ENCODE measurements around the gene MRPL49. TPM values are rescaled to one million over a fixed set of nuclear protein-coding genes. Genes with fewer than 3 reads are reported as not detected.
"Not testable (repeated sequence)": the region's sequence is repeated elsewhere in the genome, so short reads cannot be mapped to it uniquely, and the experiment has no call there.

Gene MRPL49
- total RNA-seq, 4 donors from 2014 or later = 70.9 to 112 (median 91.6) TPM

DNA sequence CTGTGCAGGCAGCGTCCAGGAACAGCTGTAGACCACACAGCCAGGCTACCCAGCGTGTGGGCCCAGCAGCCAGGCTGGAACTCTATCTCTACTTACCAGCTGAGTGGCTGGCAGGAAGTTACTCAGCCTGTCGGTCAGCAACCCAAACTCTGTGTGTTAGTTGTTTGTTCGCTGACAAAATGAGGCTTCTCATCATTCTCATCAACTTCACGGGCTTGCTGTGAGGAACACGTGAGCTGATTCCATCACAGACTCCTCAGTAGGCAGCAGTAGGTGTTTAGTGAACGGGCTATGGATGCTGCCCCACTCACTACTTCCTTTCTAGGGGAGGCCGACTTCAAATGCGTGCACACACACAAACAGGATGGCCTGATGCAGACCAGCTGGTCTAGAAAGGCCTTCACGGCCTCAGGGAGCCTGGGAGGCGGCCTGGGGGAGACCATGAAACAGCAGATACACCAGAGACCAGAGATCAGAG, 47.1 kb downstream of the MRPL49 start:
- no peak for DNase-seq
- Histone ChIP-seq H3K4me3 (replicated peaks in 1 of 3) (no peak overlapping the region), H3K9me3 (no peaks in the 10 kb centered on the region), H3K36me3 (no peaks in the 10 kb centered on the region), H3K4me1 (no peaks in the 10 kb centered on the region), H3K27me3 (no peaks in the 10 kb centered on the region), H3K27ac (no peak overlapping the region)
- TF ChIP-seq, protein P1, sequence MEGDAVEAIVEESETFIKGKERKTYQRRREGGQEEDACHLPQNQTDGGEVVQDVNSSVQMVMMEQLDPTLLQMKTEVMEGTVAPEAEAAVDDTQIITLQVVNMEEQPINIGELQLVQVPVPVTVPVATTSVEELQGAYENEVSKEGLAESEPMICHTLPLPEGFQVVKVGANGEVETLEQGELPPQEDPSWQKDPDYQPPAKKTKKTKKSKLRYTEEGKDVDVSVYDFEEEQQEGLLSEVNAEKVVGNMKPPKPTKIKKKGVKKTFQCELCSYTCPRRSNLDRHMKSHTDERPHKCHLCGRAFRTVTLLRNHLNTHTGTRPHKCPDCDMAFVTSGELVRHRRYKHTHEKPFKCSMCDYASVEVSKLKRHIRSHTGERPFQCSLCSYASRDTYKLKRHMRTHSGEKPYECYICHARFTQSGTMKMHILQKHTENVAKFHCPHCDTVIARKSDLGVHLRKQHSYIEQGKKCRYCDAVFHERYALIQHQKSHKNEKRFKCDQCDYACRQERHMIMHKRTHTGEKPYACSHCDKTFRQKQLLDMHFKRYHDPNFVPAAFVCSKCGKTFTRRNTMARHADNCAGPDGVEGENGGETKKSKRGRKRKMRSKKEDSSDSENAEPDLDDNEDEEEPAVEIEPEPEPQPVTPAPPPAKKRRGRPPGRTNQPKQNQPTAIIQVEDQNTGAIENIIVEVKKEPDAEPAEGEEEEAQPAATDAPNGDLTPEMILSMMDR (IDR thresholded peaks at IDR 0.05) = no peak
- TF ChIP-seq POLR2A (IDR thresholded peaks at IDR 0.05) = no peak
- WGBS, 2 donors = 80 to 81% methylated on average over 11 of the region's 11 CpGs
- intact Hi-C loops (cut with DNase I) = no loop called here

DNA sequence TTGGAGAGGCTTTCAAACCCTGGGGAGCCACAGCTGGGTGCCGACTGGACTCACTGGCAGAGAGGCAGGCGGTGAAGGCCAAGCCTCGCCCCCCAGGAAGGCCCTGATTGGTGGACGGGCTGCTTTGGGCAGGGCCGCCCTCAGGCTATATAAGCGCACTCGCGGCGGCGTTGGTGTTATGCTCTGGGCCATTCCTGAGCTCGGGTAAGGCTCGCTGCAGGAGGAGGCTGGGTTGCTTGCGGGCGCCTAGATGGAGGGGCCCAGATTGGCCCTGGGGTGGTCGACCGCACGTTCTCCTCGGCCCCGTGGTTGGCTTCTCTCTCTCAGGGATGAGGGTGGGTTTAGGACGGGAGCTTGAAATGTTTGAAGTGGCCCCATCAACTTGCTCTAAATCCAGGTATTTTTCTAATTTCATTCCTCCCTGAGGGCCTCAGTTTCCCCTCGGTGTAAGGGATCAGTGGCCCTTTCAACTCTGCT, 48.0 kb downstream of the MRPL49 start, which contains the start of gene SPDYC:
Gene SPDYC (plus strand): TSS at position 176 of the 477 bp plus-strand sequence. CDS start 1,125 bp downstream, outside the sequence.
- H3K36me3 ChIP-seq = no peaks in the 10 kb centered on the region
- DNase-seq = no peak
- intact Hi-C loops (cut with DNase I) = no loop called here
- H3K27me3 ChIP-seq = no peaks in the 10 kb centered on the region
- TF ChIP-seq, protein P1 (IDR thresholded peaks at IDR 0.05) = no peak
- no peak for TF ChIP-seq POLR2A (IDR thresholded peaks at IDR 0.05)
- no peaks in the 10 kb centered on the region for H3K9me3 ChIP-seq
- H3K27ac ChIP-seq = no peak within 1 kb of the TSS
- H3K4me3 ChIP-seq (replicated peaks in 1 of 3) = no peak within 1 kb of the TSS
- no peaks in the 10 kb centered on the region for H3K4me1 ChIP-seq
- WGBS, 2 donors = 84 to 90% methylated on average over 6 to 16 of the region's 21 CpGs

DNA sequence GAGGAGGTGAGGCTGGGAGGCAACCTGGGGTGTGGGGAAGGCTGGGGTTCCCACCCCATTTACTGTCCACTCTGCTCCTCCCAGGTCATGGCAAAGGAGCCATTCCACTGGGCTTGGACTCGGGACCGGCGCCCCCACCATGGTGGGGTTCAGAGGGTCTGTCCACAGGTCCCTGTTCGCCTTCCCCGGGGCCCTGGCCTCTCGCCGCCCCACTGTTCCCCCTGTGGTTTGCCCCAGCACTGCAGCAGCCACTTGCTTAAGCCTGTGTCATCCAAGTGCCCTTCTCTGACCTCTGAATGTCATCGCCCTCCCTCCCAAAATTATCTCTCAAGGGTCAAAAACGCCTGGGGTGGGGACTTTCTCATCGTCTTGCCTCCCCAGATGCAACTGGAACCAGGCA, 50.5 kb downstream of the MRPL49 start:
- Histone ChIP-seq H3K36me3 (no peaks in the 10 kb centered on the region), H3K9me3 (no peaks in the 10 kb centered on the region), H3K4me1 (no peaks in the 10 kb centered on the region), H3K4me3 (replicated peaks in 1 of 3) (no peak overlapping the region), H3K27ac (no peak overlapping the region), H3K27me3 (no peaks in the 10 kb centered on the region)
- no peak for DNase-seq
- 67 to 75% methylated on average over 3 to 10 of the region's 10 CpGs for WGBS, 2 donors
- TF ChIP-seq POLR2A (IDR thresholded peaks at IDR 0.05) = no peak
- TF ChIP-seq, protein P1 (IDR thresholded peaks at IDR 0.05) = no peak
- intact Hi-C loops (cut with DNase I) = no loop called here

DNA sequence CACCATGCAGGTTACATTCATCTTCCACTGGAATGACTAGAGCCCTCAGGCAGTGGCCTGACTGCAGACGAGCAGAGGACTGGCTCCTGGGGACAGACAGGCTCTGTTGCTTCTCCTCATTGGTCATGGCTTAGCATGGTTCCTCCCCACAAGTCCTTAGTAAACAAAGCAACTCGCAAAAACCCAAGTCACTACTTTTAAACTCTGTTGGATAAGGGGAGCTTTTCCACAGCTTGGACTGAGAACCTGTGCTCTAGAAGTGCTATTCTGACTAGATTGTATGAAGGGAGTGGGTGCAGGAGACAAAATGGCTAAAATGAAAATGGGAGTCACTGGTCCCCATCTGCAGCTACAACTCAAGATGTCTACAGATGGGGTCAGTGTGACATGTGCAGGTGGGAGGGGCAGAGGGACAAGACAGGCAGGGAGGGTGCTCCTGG, 52.5 kb downstream of the MRPL49 start:
- 59 to 63% methylated on average over 2 of the region's 2 CpGs for WGBS, 2 donors
- H3K27me3 ChIP-seq; DNase-seq; H3K27ac ChIP-seq; H3K9me3 ChIP-seq; H3K4me1 ChIP-seq; intact Hi-C loops (cut with DNase I); H3K4me3 ChIP-seq (replicated peaks in 1 of 3); H3K36me3 ChIP-seq: not testable (repeated sequence)

Small RNAs within 50 kb of the gene (microRNA-seq; reads per million reads assigned to microRNA genes)
- gene MIR6751 = 1.1 reads per million

Small RNAs within 50 kb of the gene (small RNA-seq; reads per million reads assigned to genes)
- gene HIGD1AP10 (not detected), gene PDCL2P2 (not detected), gene RNU2-23P (not detected)

Other genes starting within 250 kb of the MRPL49 start
- 10 to 100 TPM; 53.5 to 90.7 (median 67.4) TPM for gene EHD1, start 243.7 kb upstream of the MRPL49 start, total RNA-seq
- 10 to 100 TPM; 19.5 to 43.1 (median 36.7) TPM for gene ATG2A, start 205.1 kb upstream of the MRPL49 start, total RNA-seq
- gene PPP2R5B, start 197.6 kb upstream of the MRPL49 start, total RNA-seq = 10 to 100 TPM; 14.8 to 30.1 (median 21.7) TPM
- under 1 TPM in 1 of 4 donors, not detected in 3; 0.94 TPM for gene GPHA2, start 186.4 kb upstream of the MRPL49 start, total RNA-seq
- gene MAJIN, start 150.2 kb upstream of the MRPL49 start, total RNA-seq = under 1 TPM in 1 of 4 donors, not detected in 3; 0.27 TPM
- gene BATF2, start 125.3 kb upstream of the MRPL49 start, total RNA-seq = 1 to 10 TPM; 1.2 to 9.1 (median 2.3) TPM
- 100 to 1,000 TPM in 3 of 4 donors, 10 to 100 TPM in 1; 76.6 to 166 (median 119) TPM for gene ARL2, start 108.2 kb upstream of the MRPL49 start, total RNA-seq
- gene SNX15, start 94.9 kb upstream of the MRPL49 start, total RNA-seq = 10 to 100 TPM; 11.6 to 36.4 (median 19.2) TPM
- gene SAC3D1, start 81.1 kb upstream of the MRPL49 start, total RNA-seq = 10 to 100 TPM in 1 of 4 donors, 1 to 10 TPM in 3; 2.1 to 13.1 (median 6.0) TPM
- 10 to 100 TPM in 1 of 4 donors, 1 to 10 TPM in 3; 5.6 to 21.5 (median 6.8) TPM for gene NAALADL1, start 63.8 kb upstream of the MRPL49 start, total RNA-seq
- gene CDCA5, start 38.3 kb upstream of the MRPL49 start, total RNA-seq = 1 to 10 TPM in 1 of 4 donors, under 1 TPM in 2, not detected in 1; 0.71 to 1.8 (median 0.81) TPM
- gene ZFPL1, start 38.1 kb upstream of the MRPL49 start, total RNA-seq = 10 to 100 TPM; 28.3 to 74.4 (median 49.3) TPM
- 100 to 1,000 TPM; 222 to 608 (median 469) TPM for gene VPS51, start 26.1 kb upstream of the MRPL49 start, total RNA-seq
- 10 to 100 TPM; 20.0 to 99.4 (median 53.5) TPM for gene TM7SF2, start 10.4 kb upstream of the MRPL49 start, total RNA-seq
- 10 to 100 TPM; 17.3 to 38.5 (median 25.9) TPM for gene ZNHIT2, start 4.6 kb upstream of the MRPL49 start, total RNA-seq
- gene FAU, start 187 bp upstream of the MRPL49 start, total RNA-seq = 1,000 to 10,000 TPM in 1 of 4 donors, 100 to 1,000 TPM in 3; 524 to 2,189 (median 600) TPM
- gene SYVN1, start 12.2 kb downstream of the MRPL49 start, total RNA-seq = 100 to 1,000 TPM in 1 of 4 donors, 10 to 100 TPM in 3; 28.8 to 103 (median 69.7) TPM
- not detected for gene SPDYC, start 47.9 kb downstream of the MRPL49 start, total RNA-seq
- gene CAPN1, start 59.6 kb downstream of the MRPL49 start, total RNA-seq = 100 to 1,000 TPM; 265 to 519 (median 340) TPM
- gene POLA2, start 139.6 kb downstream of the MRPL49 start, total RNA-seq = 10 to 100 TPM in 2 of 4 donors, 1 to 10 TPM in 2; 7.6 to 11.3 (median 10.4) TPM
- 10 to 100 TPM; 20.6 to 35.7 (median 25.2) TPM for gene CDC42EP2, start 192.5 kb downstream of the MRPL49 start, total RNA-seq
- gene DPF2, start 211.5 kb downstream of the MRPL49 start, total RNA-seq = 10 to 100 TPM; 45.0 to 52.7 (median 48.0) TPM
- under 1 TPM in 1 of 4 donors, not detected in 3; 0.34 TPM for gene TIGD3, start 232.4 kb downstream of the MRPL49 start, total RNA-seq